Measurements from ENCODE around the gene UCN. TPM values are rescaled to one million over a fixed set of nuclear protein-coding genes. Genes with fewer than 3 reads are reported as not detected.

Gene UCN
- total and polyA plus RNA-seq, 7 experiments from 2014 or later: 0.35 to 6.5 (median 3.1) TPM

DNA sequence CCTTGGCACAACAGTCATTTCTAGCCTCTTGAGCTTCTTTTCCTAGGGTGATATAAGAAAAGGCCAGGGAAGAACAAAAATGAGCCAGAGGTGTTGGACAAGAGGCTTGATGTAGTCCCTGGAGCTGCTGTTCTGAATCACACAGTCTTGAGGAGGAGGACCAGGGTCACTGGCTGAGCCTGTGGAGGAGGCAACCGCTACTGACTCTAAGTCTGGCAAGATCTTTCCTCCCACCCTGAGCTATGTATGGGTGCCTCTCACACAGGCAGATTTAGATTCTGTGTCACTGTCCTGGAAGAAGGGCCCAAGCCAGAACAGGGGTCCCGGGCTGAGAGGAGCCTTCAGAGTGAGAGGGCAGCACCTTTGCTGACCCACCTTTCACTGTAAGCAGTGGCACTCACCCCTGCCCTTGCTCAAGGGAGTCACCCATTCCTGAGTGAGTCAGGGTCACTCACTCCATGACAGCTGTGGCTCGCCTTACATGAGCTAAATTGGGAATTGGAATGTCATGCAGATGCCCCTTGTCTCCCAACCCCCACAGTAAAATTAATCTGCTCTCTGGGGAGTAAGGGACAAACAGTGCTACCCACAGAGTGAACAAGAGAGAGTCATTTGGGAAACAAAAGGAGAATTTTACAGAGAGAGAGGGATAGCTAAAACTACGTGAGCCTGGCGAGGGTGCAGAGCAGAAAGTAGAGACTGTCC lies 26.2 kb downstream of the UCN start, which contains the start of gene TRIM54:
Gene TRIM54 (plus strand): TSS at position 575 of the 705 bp plus-strand sequence. CDS start 303 bp downstream, outside the sequence.
- no peak within 1 kb of the TSS for H3K27ac Mint-ChIP-seq
- Histone ChIP-seq H3K27ac (ENCODE audit: low read depth, low read length) (no peak within 1 kb of the TSS), H3K27me3 (ENCODE audit: control insufficient read depth in 2 of 2, insufficient read depth in 2 of 2, low read length in 2 of 2) (no peaks in the 10 kb centered on the region), H3K9me3 (ENCODE audit: control insufficient read depth in 2 of 3, low read length in 3 of 3) (no peaks in the 10 kb centered on the region), H3K36me3 (ENCODE audit: control insufficient read depth in 2 of 3, insufficient read depth in 3 of 3, low read length in 3 of 3) (no peaks in the 10 kb centered on the region), H3K4me3 (ENCODE audit: low read length) (no peak within 1 kb of the TSS), H3K4me1 (ENCODE audit: control insufficient read depth in 2 of 2, insufficient read depth in 2 of 2, low read length in 2 of 2) (no peaks in the 10 kb centered on the region)
- peak within 1 kb of the TSS in 1 of 10 donors; percentile 35 for H3K4me3 Mint-ChIP-seq
- peaks cover 0 to 5% (median 4%) of the 10 kb centered on the region in 7 donors for H3K4me1 Mint-ChIP-seq
- ChIA-PET CTCF (interaction anchor here (1.1 to 3.4 kb wide), 5 partner anchors 17 to 320 kb away, joined by 4 to 31 read pairs (median 6); no protein-coding TSS in a partner anchor), POLR2A (interaction anchor here (1.1 kb wide), 1 partner anchor 18 kb away, joined by 3 read pairs; no protein-coding TSS in a partner anchor)
- peaks cover 12 to 44% (median 26%) of the 10 kb centered on the region in 5 donors for H3K27me3 Mint-ChIP-seq
- DNase-seq (no peak), ATAC-seq (no peak)
- H3K36me3 Mint-ChIP-seq: no peaks in the 10 kb centered on the region
- no peaks in the 10 kb centered on the region for H3K9me3 Mint-ChIP-seq
- intact Hi-C loops (cut with micrococcal nuclease): loop anchor here in 1 of 2 donors (2.0 kb wide), 1 partner anchor 17 kb away; no protein-coding TSS in a partner anchor

DNA sequence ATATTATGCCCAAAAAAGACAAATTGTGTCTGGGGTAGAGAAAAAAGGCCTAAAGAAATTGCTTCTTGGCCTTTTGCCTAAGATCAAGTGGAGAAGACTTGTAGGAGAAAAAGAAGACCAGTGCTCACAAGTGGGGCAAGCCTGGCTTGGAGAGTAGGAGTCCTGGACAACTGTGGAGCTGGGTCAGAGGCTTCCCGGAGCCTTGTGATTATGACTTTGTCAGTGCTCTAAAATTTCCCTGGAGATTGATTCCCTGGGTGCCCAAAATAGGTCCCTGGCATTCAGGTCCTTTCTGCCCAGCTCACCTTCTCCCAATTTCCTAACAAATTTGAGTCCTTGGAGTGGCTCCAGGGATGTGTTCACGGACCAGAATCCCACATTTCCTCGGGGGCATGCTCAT lies 26.8 kb downstream of the UCN start:
- H3K36me3 Mint-ChIP-seq: no peaks in the 10 kb centered on the region
- Histone ChIP-seq H3K9me3 (ENCODE audit: control insufficient read depth in 2 of 3, low read length in 3 of 3) (no peaks in the 10 kb centered on the region), H3K36me3 (ENCODE audit: control insufficient read depth in 2 of 3, insufficient read depth in 3 of 3, low read length in 3 of 3) (no peaks in the 10 kb centered on the region), H3K27me3 (ENCODE audit: control insufficient read depth in 2 of 2, insufficient read depth in 2 of 2, low read length in 2 of 2) (no peaks in the 10 kb centered on the region), H3K4me3 (ENCODE audit: low read length) (no peak overlapping the region), H3K27ac (ENCODE audit: low read depth, low read length) (no peak overlapping the region), H3K4me1 (ENCODE audit: control insufficient read depth in 2 of 2, insufficient read depth in 2 of 2, low read length in 2 of 2) (no peaks in the 10 kb centered on the region)
- no peak overlapping the region for H3K27ac Mint-ChIP-seq
- H3K4me1 Mint-ChIP-seq: peaks cover 0 to 6% (median 4%) of the 10 kb centered on the region in 7 donors
- ChIA-PET CTCF (interaction anchor here (1.5 to 3.4 kb wide), 5 partner anchors 21 to 322 kb away, joined by 4 to 31 read pairs (median 10); no protein-coding TSS in a partner anchor), POLR2A (no interaction called here)
- no peak for DNase-seq
- no peaks in the 10 kb centered on the region for H3K9me3 Mint-ChIP-seq
- peaks cover 12 to 42% (median 26%) of the 10 kb centered on the region in 5 donors for H3K27me3 Mint-ChIP-seq
- intact Hi-C loops (cut with micrococcal nuclease): loop anchor here in 1 of 2 donors (2.0 kb wide), 1 partner anchor 17 kb away; no protein-coding TSS in a partner anchor
- ATAC-seq: no peak
- H3K4me3 Mint-ChIP-seq: no peak overlapping the region

DNA sequence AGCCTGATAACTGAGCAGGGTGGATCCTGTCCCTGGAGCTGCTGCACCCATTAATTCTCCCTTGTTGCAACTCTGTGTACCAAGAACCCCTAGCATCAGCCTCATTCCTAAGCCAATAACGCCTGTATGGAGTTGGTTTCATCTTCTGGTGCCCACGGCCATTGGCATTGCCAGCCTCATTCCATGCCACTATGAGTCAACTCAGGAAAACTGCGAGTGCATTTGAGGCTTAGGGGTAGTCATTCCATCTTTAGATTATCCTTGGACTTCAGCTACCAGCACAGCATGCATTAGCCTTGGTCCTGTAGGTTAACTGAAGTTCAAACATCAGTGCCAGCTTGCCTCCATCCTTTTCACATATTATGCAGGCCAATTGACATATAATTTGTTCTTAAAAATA lies 27.4 kb downstream of the UCN start:
- H3K4me1 Mint-ChIP-seq: peaks cover 0 to 7% (median 4%) of the 10 kb centered on the region in 7 donors
- no peak for DNase-seq
- no peak for ATAC-seq
- H3K4me3 Mint-ChIP-seq: no peak overlapping the region
- Histone ChIP-seq H3K27me3 (ENCODE audit: control insufficient read depth in 2 of 2, insufficient read depth in 2 of 2, low read length in 2 of 2) (no peaks in the 10 kb centered on the region), H3K9me3 (ENCODE audit: control insufficient read depth in 2 of 3, low read length in 3 of 3) (no peaks in the 10 kb centered on the region), H3K4me1 (ENCODE audit: control insufficient read depth in 2 of 2, insufficient read depth in 2 of 2, low read length in 2 of 2) (no peaks in the 10 kb centered on the region), H3K4me3 (ENCODE audit: low read length) (no peak overlapping the region), H3K36me3 (ENCODE audit: control insufficient read depth in 2 of 3, insufficient read depth in 3 of 3, low read length in 3 of 3) (no peaks in the 10 kb centered on the region), H3K27ac (ENCODE audit: low read depth, low read length) (no peak overlapping the region)
- intact Hi-C loops (cut with micrococcal nuclease): loop anchor here (1.0 to 2.0 kb wide), 9 partner anchors 16 to 435 kb away; partner anchors contain the start of gene KHK (in 1 of the 2)
- H3K27me3 Mint-ChIP-seq: peaks cover 12 to 39% (median 26%) of the 10 kb centered on the region in 5 donors
- H3K27ac Mint-ChIP-seq: no peak overlapping the region
- no peaks in the 10 kb centered on the region for H3K36me3 Mint-ChIP-seq
- CTCF ChIA-PET: interaction anchor here (0.7 to 3.4 kb wide), 5 partner anchors 180 to 321 kb away, joined by 3 to 31 read pairs (median 10); no protein-coding TSS in a partner anchor
- POLR2A ChIA-PET: no interaction called here
- H3K9me3 Mint-ChIP-seq: no peaks in the 10 kb centered on the region

DNA sequence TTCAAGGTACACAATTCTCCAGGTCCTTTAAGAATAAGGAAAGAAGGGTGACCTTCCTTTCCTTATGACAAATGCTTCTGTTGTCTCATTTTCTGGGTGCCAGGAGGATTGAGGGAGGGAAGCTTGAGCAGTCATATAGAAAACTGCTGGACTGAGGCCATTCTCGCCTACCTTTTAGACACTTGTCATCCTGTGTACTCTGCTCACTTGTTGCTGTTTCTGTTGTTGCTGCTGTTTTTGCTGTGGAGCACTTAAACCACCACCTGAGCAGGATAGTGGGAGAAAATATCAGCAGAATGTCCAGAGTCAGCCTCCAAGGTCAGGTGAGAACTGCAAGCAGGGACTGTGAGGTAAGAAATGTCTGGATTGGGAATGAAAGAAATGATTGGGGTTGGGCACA lies 30.2 kb downstream of the UCN start:
- intact Hi-C loops (cut with micrococcal nuclease): no loop called here
- Mint-ChIP-seq H3K27ac (no peak overlapping the region), H3K4me3 (no peak overlapping the region), H3K27me3 (peaks cover 16 to 46% (median 26%) of the 10 kb centered on the region in 5 donors), H3K4me1 (peaks cover 0 to 8% (median 4%) of the 10 kb centered on the region in 7 donors), H3K9me3 (no peaks in the 10 kb centered on the region), H3K36me3 (no peaks in the 10 kb centered on the region)
- Histone ChIP-seq H3K4me3 (ENCODE audit: low read length) (no peak overlapping the region), H3K27me3 (ENCODE audit: control insufficient read depth in 2 of 2, insufficient read depth in 2 of 2, low read length in 2 of 2) (no peaks in the 10 kb centered on the region), H3K27ac (ENCODE audit: low read depth, low read length) (no peak overlapping the region), H3K4me1 (ENCODE audit: control insufficient read depth in 2 of 2, insufficient read depth in 2 of 2, low read length in 2 of 2) (no peaks in the 10 kb centered on the region), H3K36me3 (ENCODE audit: control insufficient read depth in 2 of 3, insufficient read depth in 3 of 3, low read length in 3 of 3) (no peaks in the 10 kb centered on the region), H3K9me3 (ENCODE audit: control insufficient read depth in 2 of 3, low read length in 3 of 3) (no peaks in the 10 kb centered on the region)
- POLR2A ChIA-PET: no interaction called here
- DNase-seq: no peak
- no peak for ATAC-seq
- CTCF ChIA-PET: interaction anchor here (0.6 to 2.5 kb wide), 3 partner anchors 22 to 266 kb away, joined by 4 to 18 read pairs (median 5); no protein-coding TSS in a partner anchor

DNA sequence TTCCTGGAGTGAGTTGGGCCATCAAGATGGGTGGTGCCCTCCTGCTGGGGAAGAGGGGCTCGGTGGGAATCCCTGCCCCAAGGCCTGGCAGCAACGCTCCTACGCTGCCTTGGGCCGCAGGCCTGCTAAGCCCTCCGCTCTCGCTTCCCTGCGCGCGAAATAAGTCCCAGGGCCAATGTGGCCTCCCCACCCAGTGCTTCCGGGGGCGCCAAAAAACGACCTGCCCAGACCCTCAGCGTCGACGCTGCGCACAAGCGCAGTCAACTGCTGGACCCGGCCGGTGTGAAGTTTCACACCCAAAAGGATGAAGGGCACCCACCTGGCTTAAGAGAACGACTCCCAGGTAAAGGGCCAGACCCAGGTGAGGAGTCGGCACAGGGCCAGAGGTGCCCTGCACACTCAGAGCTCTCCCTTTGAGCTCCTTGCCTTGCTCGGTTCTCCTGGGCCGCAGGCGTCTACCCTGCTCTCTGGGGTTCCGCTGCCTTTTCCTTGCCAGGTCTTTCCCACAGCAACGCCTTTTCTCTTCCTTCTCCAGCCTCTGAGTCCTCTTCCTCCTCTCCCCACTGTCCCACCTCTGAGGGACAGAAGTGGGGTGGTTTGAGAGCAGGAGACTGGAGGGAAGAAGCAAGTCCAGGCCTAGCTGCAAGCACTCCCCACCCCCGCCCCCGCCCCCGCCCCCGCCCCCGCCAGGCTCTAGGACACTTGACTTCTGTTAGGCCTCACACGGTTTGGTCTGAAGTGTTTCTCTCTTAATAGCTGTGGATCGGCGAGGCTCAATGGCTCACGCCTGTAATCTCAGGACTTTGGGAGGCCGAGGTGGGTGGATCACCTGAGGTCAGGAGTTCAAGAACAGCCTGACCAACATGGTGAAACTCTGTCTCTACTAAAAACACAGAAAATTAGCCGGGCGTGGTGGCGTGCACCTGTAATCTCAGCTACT lies 32.8 kb downstream of the UCN start, which contains the start of gene DNAJC5G:
Gene DNAJC5G (plus strand): TSS at position 223 of the 940 bp plus-strand sequence. CDS start 1,296 bp downstream, outside the sequence.
- H3K4me1 ChIP-seq (ENCODE audit: control insufficient read depth in 2 of 2, insufficient read depth in 2 of 2, low read length in 2 of 2): no peaks in the 10 kb centered on the region
- no peaks in the 10 kb centered on the region for H3K36me3 Mint-ChIP-seq
- peaks cover 0 to 9% (median 4%) of the 10 kb centered on the region in 7 donors for H3K4me1 Mint-ChIP-seq
- ATAC-seq (no peak), DNase-seq (no peak)
- peak within 1 kb of the TSS in 1 of 9 donors; percentile 38 for H3K27ac Mint-ChIP-seq
- intact Hi-C loops (cut with micrococcal nuclease): no loop called here
- POLR2A ChIA-PET: interaction anchor here (0.6 kb wide), 1 partner anchor 22 kb away, joined by 3 read pairs; no protein-coding TSS in a partner anchor
- no peak within 1 kb of the TSS for H3K4me3 ChIP-seq (ENCODE audit: low read length)
- CTCF ChIA-PET: interaction anchor here (0.6 to 1.2 kb wide), 4 partner anchors 9 to 43 kb away, joined by 3 read pairs; no protein-coding TSS in a partner anchor
- H3K9me3 Mint-ChIP-seq: no peaks in the 10 kb centered on the region
- no peaks in the 10 kb centered on the region for H3K36me3 ChIP-seq (ENCODE audit: control insufficient read depth in 2 of 3, insufficient read depth in 3 of 3, low read length in 3 of 3)
- no peak within 1 kb of the TSS for H3K4me3 Mint-ChIP-seq
- no peaks in the 10 kb centered on the region for H3K9me3 ChIP-seq (ENCODE audit: control insufficient read depth in 2 of 3, low read length in 3 of 3)
- H3K27me3 Mint-ChIP-seq: peaks cover 4 to 31% (median 10%) of the 10 kb centered on the region in 5 donors
- no peaks in the 10 kb centered on the region for H3K27me3 ChIP-seq (ENCODE audit: control insufficient read depth in 2 of 2, insufficient read depth in 2 of 2, low read length in 2 of 2)
- no peak within 1 kb of the TSS for H3K27ac ChIP-seq (ENCODE audit: low read depth, low read length)
